ENCODE data around the gene AQP10.
"Not testable (repeated sequence)": the region's sequence is repeated elsewhere in the genome, so short reads cannot be mapped to it uniquely, and the experiment has no call there.

AQP10 gene

GRCh38 chr1:154323493-154323892 is 2.6 kb downstream of the AQP10 start:
- no peak for DNase-seq (ENCODE audit: low read depth, low spot score)

GRCh38 chr1:154324241-154324640 is 3.3 kb downstream of the AQP10 start:
- no peak for DNase-seq (ENCODE audit: low read depth, low spot score)

GRCh38 chr1:154324669-154325582 is 4.0 kb downstream of the AQP10 start, which contains the start of gene ATP8B2:
TSS of gene ATP8B2 (plus strand) at chr1:154325525. CDS start at chr1:154328142, 2,617 bp downstream.
- DNase-seq (ENCODE audit: low read depth, low spot score): peak; percentile 90

GRCh38 chr1:154325583-154326545 is 5.0 kb downstream of the AQP10 start:
- DNase-seq (ENCODE audit: low read depth, low spot score): peak; percentile 90

GRCh38 chr1:154326546-154327465 is 5.9 kb downstream of the AQP10 start:
- no peak for DNase-seq (ENCODE audit: low read depth, low spot score)

GRCh38 chr1:154327466-154328317 is 6.8 kb downstream of the AQP10 start:
- DNase-seq (ENCODE audit: low read depth, low spot score): no peak

GRCh38 chr1:154328318-154329151 is 7.6 kb downstream of the AQP10 start:
- DNase-seq (ENCODE audit: low read depth, low spot score): peak; percentile 62

- peak; percentile 83 for DNase-seq (ENCODE audit: low read depth, low spot score)
Observed at GRCh38 chr1:154329152-154329521, 8.2 kb downstream of the AQP10 start.

- no peak for DNase-seq (ENCODE audit: low read depth, low spot score)
Observed at GRCh38 chr1:154329551-154330131, 8.7 kb downstream of the AQP10 start.

- no peak for DNase-seq (ENCODE audit: low read depth, low spot score)
Observed at GRCh38 chr1:154330669-154331068, 9.8 kb downstream of the AQP10 start.

GRCh38 chr1:154334079-154335024 is 13.5 kb downstream of the AQP10 start:
- no peak for DNase-seq (ENCODE audit: low read depth, low spot score)

- peak; percentile 86 for DNase-seq (ENCODE audit: low read depth, low spot score)
Observed at GRCh38 chr1:154335025-154335714, 14.3 kb downstream of the AQP10 start.

GRCh38 chr1:154337253-154337894 is 16.5 kb downstream of the AQP10 start:
- no peak for DNase-seq (ENCODE audit: low read depth, low spot score)

- no peak for DNase-seq (ENCODE audit: low read depth, low spot score)
Observed at GRCh38 chr1:154338875-154339274, 18.0 kb downstream of the AQP10 start.

GRCh38 chr1:154341366-154341765 is 20.5 kb downstream of the AQP10 start:
- DNase-seq (ENCODE audit: low read depth, low spot score): not testable (repeated sequence)

GRCh38 chr1:154342132-154342531 is 21.2 kb downstream of the AQP10 start:
- DNase-seq (ENCODE audit: low read depth, low spot score): no peak
